Stimulated activated CD4-positive, alpha-beta T cell treated with anti-CD3 and anti-CD28 coated beads, Interleukin-1b, Interleukin-23, amount 100 ng/mL, for 24 hours (primary cell): Measurements from ENCODE around the gene DHX35.
A peak's percentile ranks its signal among the peaks of the same experiment; 100 is the strongest.

Experiments used
- DNase-seq, 4 experiments: peaks; one replicate each; pipeline ENCODE4 v3.0.0-alpha.2; 2020; ENCODE audit warnings: low read depth in 4 of 4, low spot score in 1 of 4

DHX35 gene

GRCh38 chr20:39019027-39019426 is 56.9 kb downstream of the DHX35 start:
- no peak for DNase-seq

GRCh38 chr20:39019805-39020325 is 57.7 kb downstream of the DHX35 start:
- DNase-seq = peak in 1 of 4 experiments; percentile 10

- no peak for DNase-seq
Observed at GRCh38 chr20:39021748-39022147, 59.6 kb downstream of the DHX35 start.

- DNase-seq = no peak
Observed at GRCh38 chr20:39025883-39026282, 63.7 kb downstream of the DHX35 start.

GRCh38 chr20:39029364-39029763 is 67.2 kb downstream of the DHX35 start:
- no peak for DNase-seq

- no peak for DNase-seq
Observed at GRCh38 chr20:39032997-39033396, 70.9 kb downstream of the DHX35 start.

- no peak for DNase-seq
Observed at GRCh38 chr20:39036011-39036410, 73.9 kb downstream of the DHX35 start.

- no peak for DNase-seq
Observed at GRCh38 chr20:39036851-39037250, 74.7 kb downstream of the DHX35 start.

GRCh38 chr20:39038047-39038446 is 75.9 kb downstream of the DHX35 start:
- DNase-seq = no peak

- no peak for DNase-seq
Observed at GRCh38 chr20:39038495-39038894, 76.4 kb downstream of the DHX35 start.

- no peak for DNase-seq
Observed at GRCh38 chr20:39039261-39039660, 77.1 kb downstream of the DHX35 start.

- DNase-seq = no peak
Observed at GRCh38 chr20:39040116-39040515, 78.0 kb downstream of the DHX35 start.

- no peak for DNase-seq
Observed at GRCh38 chr20:39041067-39041466, 78.9 kb downstream of the DHX35 start.

- no peak for DNase-seq
Observed at GRCh38 chr20:39042279-39043150, 80.4 kb downstream of the DHX35 start.

- no peak for DNase-seq
Observed at GRCh38 chr20:39044501-39044900, 82.4 kb downstream of the DHX35 start.

GRCh38 chr20:39045676-39046075 is 83.5 kb downstream of the DHX35 start:
- DNase-seq = no peak

GRCh38 chr20:39047417-39047985 is 85.4 kb downstream of the DHX35 start:
- DNase-seq = no peak

- peak; percentile 51 to 57 (median 53) for DNase-seq
Observed at GRCh38 chr20:39048000-39048696, 86.0 kb downstream of the DHX35 start.

- DNase-seq = no peak
Observed at GRCh38 chr20:39049148-39049547, 87.0 kb downstream of the DHX35 start.

- peak; percentile 45 to 73 (median 66) for DNase-seq
Observed at GRCh38 chr20:39049684-39050554, 87.8 kb downstream of the DHX35 start.

GRCh38 chr20:39050555-39050902 is 88.4 kb downstream of the DHX35 start:
- no peak for DNase-seq
